Peyer's patch (tissue), 4 donors: ENCODE results near the gene NR2F2. TPM values are rescaled to one million over a fixed set of nuclear protein-coding genes. Genes with fewer than 3 reads are reported as not detected.

Experiments
- DNase-seq, 3 donors: peaks; one replicate each; pipeline ENCODE4 v3.0.0-alpha.2; 2017 to 2019
- H3K27ac ChIP-seq, 4 donors: fragments of 200-600 bp; sonication (generic); one replicate each; pipeline ENCODE4 v1.5.1; 2016 to 2019
- H3K27me3 ChIP-seq, 2 donors: fragments of 200-600 bp; sonication (generic); one replicate each; pipeline ENCODE4 v1.5.1; 2019
- H3K36me3 ChIP-seq, 3 donors: fragments of 200-600 bp; sonication (generic); one replicate each; pipeline ENCODE4 v1.5.1; 2016 to 2019
- H3K4me1 ChIP-seq, 4 donors: fragments of 200-600 bp; sonication (generic); one replicate each; pipeline ENCODE4 v1.5.1; 2016 to 2019
- H3K4me3 ChIP-seq, 4 donors: fragments of 200-600 bp; sonication (generic); 1 replicate in 3 of 4; 2 replicates in 1 of 4; pipeline ENCODE4 v1.5.1; 2016 to 2019; ENCODE audit warnings: mild to moderate bottlenecking in 1 of 4
- H3K9me3 ChIP-seq, 4 donors: fragments of 200-600 bp; sonication (generic); one replicate each; pipeline ENCODE4 v1.5.1; 2016 to 2019; ENCODE audit warnings: mild to moderate bottlenecking in 1 of 4
- CTCF ChIP-seq, 6 experiments: fragments of 450-650 bp in 4 of 6; fragments of 200-600 bp in 2 of 6; sonication (generic) in 1 of 6; IDR thresholded peaks; one replicate each; pipeline ENCODE4 v1.5.1; 2017 to 2019; ENCODE audit warnings: antibody characterized with exemption in 6 of 6, mild to moderate bottlenecking in 3 of 6, moderate library complexity in 1 of 6
- POLR2A ChIP-seq, 2 donors: fragments of 450-650 bp; IDR thresholded peaks; one replicate each; pipeline ENCODE4 v1.5.1; 2017; ENCODE audit warnings: antibody characterized with exemption in 2 of 2, mild to moderate bottlenecking in 2 of 2, moderate library complexity in 2 of 2
- total RNA-seq, 4 donors: library from RNA; depleted of rRNA; stranded (reverse); fragments of >200 nt; gene quantifications; one replicate each; pipeline ENCODE4 v1.1.0, GENCODE V29; 2016

Gene NR2F2
- total RNA-seq, 4 donors from 2014 or later: 7.9 to 20.9 (median 15.3) TPM

DNA sequence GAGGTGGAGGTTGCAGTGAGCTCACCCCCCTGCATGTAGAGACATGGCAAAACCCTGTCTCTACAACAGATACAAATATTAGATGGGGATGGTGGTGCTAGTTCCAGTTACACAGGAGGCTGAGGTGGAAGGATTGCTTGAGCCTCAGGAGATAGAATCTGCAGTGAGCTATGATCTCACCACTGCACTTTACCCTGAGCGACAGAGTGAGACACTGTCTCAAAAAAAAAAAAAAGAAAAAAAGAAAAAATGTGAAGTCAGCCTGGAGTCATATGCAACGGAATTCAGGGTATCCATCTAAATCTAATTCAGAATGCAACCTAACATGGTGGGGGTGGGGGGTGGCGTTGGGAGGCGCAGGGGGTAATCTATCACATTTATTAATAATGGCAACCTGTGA is 37.1 kb upstream of the NR2F2 start:
- no peak for DNase-seq
- no peaks in the 10 kb centered on the region for H3K36me3 ChIP-seq
- H3K9me3 ChIP-seq: peaks cover 0 to 5% (median 0%) of the 10 kb centered on the region in 4 donors
- H3K4me3 ChIP-seq: no peak overlapping the region
- no peaks in the 10 kb centered on the region for H3K27me3 ChIP-seq
- no peak overlapping the region for H3K27ac ChIP-seq
- no peak for TF ChIP-seq POLR2A (IDR thresholded peaks at IDR 0.05)
- no peak for TF ChIP-seq CTCF (IDR thresholded peaks at IDR 0.05)
- no peaks in the 10 kb centered on the region for H3K4me1 ChIP-seq

- DNase-seq: no peak
- no peak overlapping the region for H3K4me3 ChIP-seq
- H3K9me3 ChIP-seq: peaks cover 0 to 5% (median 0%) of the 10 kb centered on the region in 4 donors
- H3K4me1 ChIP-seq: no peaks in the 10 kb centered on the region
- TF ChIP-seq CTCF (IDR thresholded peaks at IDR 0.05) (no peak), POLR2A (IDR thresholded peaks at IDR 0.05) (no peak)
- H3K27me3 ChIP-seq: no peaks in the 10 kb centered on the region
- H3K36me3 ChIP-seq: no peaks in the 10 kb centered on the region
- no peak overlapping the region for H3K27ac ChIP-seq
Measured at GRCh38 chr15:96294766-96295165, 35.7 kb upstream of the NR2F2 start.

- H3K36me3 ChIP-seq: no peaks in the 10 kb centered on the region
- no peak overlapping the region for H3K27ac ChIP-seq
- H3K4me1 ChIP-seq: no peaks in the 10 kb centered on the region
- no peak for DNase-seq
- H3K9me3 ChIP-seq: peaks cover 0 to 5% (median 0%) of the 10 kb centered on the region in 4 donors
- TF ChIP-seq CTCF (IDR thresholded peaks at IDR 0.05) (no peak), POLR2A (IDR thresholded peaks at IDR 0.05) (no peak)
- H3K27me3 ChIP-seq: no peaks in the 10 kb centered on the region
- H3K4me3 ChIP-seq: no peak overlapping the region
Measured at GRCh38 chr15:96296264-96296663, 34.2 kb upstream of the NR2F2 start.

- no peak overlapping the region for H3K27ac ChIP-seq
- H3K9me3 ChIP-seq: peaks cover 0 to 5% (median 0%) of the 10 kb centered on the region in 4 donors
- no peaks in the 10 kb centered on the region for H3K4me1 ChIP-seq
- H3K36me3 ChIP-seq: no peaks in the 10 kb centered on the region
- no peak for DNase-seq
- no peak for TF ChIP-seq POLR2A (IDR thresholded peaks at IDR 0.05)
- TF ChIP-seq CTCF (IDR thresholded peaks at IDR 0.05): no peak
- H3K4me3 ChIP-seq: no peak overlapping the region
- no peaks in the 10 kb centered on the region for H3K27me3 ChIP-seq
Measured at GRCh38 chr15:96297783-96298182, 32.7 kb upstream of the NR2F2 start.

DNA sequence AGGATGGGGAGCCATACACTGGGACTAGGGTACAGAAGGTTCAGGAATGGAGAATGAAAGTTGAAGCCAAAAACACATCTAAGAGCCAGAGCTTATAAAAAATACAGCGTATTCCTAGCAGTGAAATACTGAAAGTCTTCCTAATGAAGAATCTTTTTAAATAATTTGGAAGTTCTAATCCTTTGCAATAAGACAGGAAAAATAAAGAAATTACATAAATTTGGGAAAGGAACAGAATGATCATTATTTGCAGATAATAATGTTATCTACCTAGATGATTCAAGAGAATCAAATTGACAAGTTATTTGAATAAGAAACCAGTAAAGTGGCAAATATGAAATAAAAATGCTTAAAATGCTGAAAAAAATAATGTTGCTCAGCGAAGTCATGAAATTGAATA is 32.3 kb upstream of the NR2F2 start:
- Histone ChIP-seq H3K4me1 (no peaks in the 10 kb centered on the region), H3K27ac (no peak overlapping the region), H3K4me3 (no peak overlapping the region), H3K27me3 (no peaks in the 10 kb centered on the region), H3K36me3 (no peaks in the 10 kb centered on the region), H3K9me3 (peaks cover 0 to 5% (median 0%) of the 10 kb centered on the region in 4 donors)
- no peak for DNase-seq
- TF ChIP-seq POLR2A (IDR thresholded peaks at IDR 0.05): no peak
- TF ChIP-seq CTCF (IDR thresholded peaks at IDR 0.05): no peak

DNA sequence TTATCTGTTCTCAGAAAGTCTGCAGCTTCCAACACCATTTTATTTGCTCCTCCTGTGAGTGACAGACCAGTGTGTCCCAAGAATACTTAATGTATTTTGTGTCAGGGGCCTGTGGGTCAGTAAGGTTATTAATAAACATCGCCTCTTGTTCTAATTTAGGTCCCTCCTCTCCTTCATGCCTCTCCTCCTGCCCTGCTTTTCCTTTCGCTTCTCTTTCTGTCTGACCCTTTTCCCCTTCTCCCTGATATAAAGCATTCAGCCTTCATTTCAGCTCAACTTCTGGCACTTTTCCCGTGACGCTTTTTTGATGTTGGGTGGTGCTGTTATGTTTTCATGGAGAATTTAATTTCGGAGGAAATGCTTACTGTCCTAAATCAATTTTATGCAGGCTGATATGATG is 29.7 kb upstream of the NR2F2 start:
- Histone ChIP-seq H3K4me3 (no peak overlapping the region), H3K27me3 (no peaks in the 10 kb centered on the region), H3K27ac (no peak overlapping the region), H3K4me1 (no peaks in the 10 kb centered on the region), H3K36me3 (no peaks in the 10 kb centered on the region), H3K9me3 (peaks cover 0 to 5% (median 0%) of the 10 kb centered on the region in 4 donors)
- no peak for TF ChIP-seq POLR2A (IDR thresholded peaks at IDR 0.05)
- TF ChIP-seq CTCF (IDR thresholded peaks at IDR 0.05): no peak
- no peak for DNase-seq
